ENCODE data around the gene LRRC4C. TPM values are rescaled to one million over a fixed set of nuclear protein-coding genes. Genes with fewer than 3 reads are reported as not detected.

The LRRC4C gene
- total RNA-seq, 2 experiments from 2014 or later, result not detected

- intact Hi-C loops (cut with DNase I, micrococcal nuclease), result no loop called here
- no peak overlapping the region for H3K27ac Mint-ChIP-seq
- H3K36me3 ChIP-seq (ENCODE audit: insufficient read depth, low read length), result no peaks in the 10 kb centered on the region
- ATAC-seq (ENCODE audit: poor library complexity) (no peak), DNase-seq (no peak)
- no peak for TF ChIP-seq CTCF (IDR thresholded peaks at IDR 0.05)
- no peak overlapping the region for H3K4me3 ChIP-seq (ENCODE audit: low read length)
- peaks cover 4 to 7% of the 10 kb centered on the region in 2 experiments for H3K9me3 ChIP-seq (ENCODE audit: control insufficient read depth in 1 of 2, insufficient read depth in 1 of 2, low read length in 2 of 2)
- H3K4me1 ChIP-seq (ENCODE audit: insufficient read depth, low read length), result no peaks in the 10 kb centered on the region
- H3K27ac ChIP-seq (ENCODE audit: low read depth in 1 of 2, low read length in 2 of 2), result no peak overlapping the region
- no peaks in the 10 kb centered on the region for H3K27me3 Mint-ChIP-seq
- H3K27me3 ChIP-seq (ENCODE audit: control insufficient read depth in 1 of 2, insufficient read depth in 2 of 2, low read length in 2 of 2), result no peaks in the 10 kb centered on the region
- ChIA-PET CTCF (no interaction called here), POLR2A (no interaction called here)
- peaks cover 5% of the 10 kb centered on the region for H3K9me3 Mint-ChIP-seq
- no peak overlapping the region for H3K4me3 Mint-ChIP-seq
- H3K36me3 Mint-ChIP-seq (ENCODE audit: low read depth), result no peaks in the 10 kb centered on the region
- H3K4me1 Mint-ChIP-seq (ENCODE audit: low read depth), result no peaks in the 10 kb centered on the region
Observed at GRCh38 chr11:41486424-41486823, 27.0 kb upstream of the LRRC4C start.

- ChIA-PET POLR2A (no interaction called here), CTCF (no interaction called here)
- no peak for TF ChIP-seq CTCF (IDR thresholded peaks at IDR 0.05)
- no peaks in the 10 kb centered on the region for H3K4me1 ChIP-seq (ENCODE audit: insufficient read depth, low read length)
- no peaks in the 10 kb centered on the region for H3K27me3 ChIP-seq (ENCODE audit: control insufficient read depth in 1 of 2, insufficient read depth in 2 of 2, low read length in 2 of 2)
- Mint-ChIP-seq H3K27me3 (no peaks in the 10 kb centered on the region), H3K36me3 (ENCODE audit: low read depth) (no peaks in the 10 kb centered on the region), H3K4me3 (no peak overlapping the region), H3K27ac (no peak overlapping the region), H3K9me3 (peaks cover 5% of the 10 kb centered on the region), H3K4me1 (ENCODE audit: low read depth) (no peaks in the 10 kb centered on the region)
- H3K4me3 ChIP-seq (ENCODE audit: low read length), result no peak overlapping the region
- ATAC-seq (ENCODE audit: poor library complexity) (no peak), DNase-seq (no peak)
- no peaks in the 10 kb centered on the region for H3K36me3 ChIP-seq (ENCODE audit: insufficient read depth, low read length)
- intact Hi-C loops (cut with DNase I, micrococcal nuclease), result no loop called here
- H3K27ac ChIP-seq (ENCODE audit: low read depth in 1 of 2, low read length in 2 of 2), result no peak overlapping the region
- H3K9me3 ChIP-seq (ENCODE audit: control insufficient read depth in 1 of 2, insufficient read depth in 1 of 2, low read length in 2 of 2), result peaks cover 0 to 5% of the 10 kb centered on the region in 2 experiments
Observed at GRCh38 chr11:41483956-41484355, 24.5 kb upstream of the LRRC4C start.

- H3K36me3 ChIP-seq (ENCODE audit: insufficient read depth, low read length), result no peaks in the 10 kb centered on the region
- POLR2A ChIA-PET, result no interaction called here
- TF ChIP-seq CTCF (IDR thresholded peaks at IDR 0.05), result no peak
- no peak overlapping the region for H3K4me3 ChIP-seq (ENCODE audit: low read length)
- intact Hi-C loops (cut with DNase I, micrococcal nuclease), result no loop called here
- H3K27me3 Mint-ChIP-seq, result no peaks in the 10 kb centered on the region
- H3K27me3 ChIP-seq (ENCODE audit: control insufficient read depth in 1 of 2, insufficient read depth in 2 of 2, low read length in 2 of 2), result no peaks in the 10 kb centered on the region
- no peak overlapping the region for H3K27ac ChIP-seq (ENCODE audit: low read depth in 1 of 2, low read length in 2 of 2)
- ATAC-seq (ENCODE audit: poor library complexity), result no peak
- no peaks in the 10 kb centered on the region for H3K4me1 ChIP-seq (ENCODE audit: insufficient read depth, low read length)
- peaks cover 0 to 4% of the 10 kb centered on the region in 2 experiments for H3K9me3 ChIP-seq (ENCODE audit: control insufficient read depth in 1 of 2, insufficient read depth in 1 of 2, low read length in 2 of 2)
- CTCF ChIA-PET, result no interaction called here
- peaks cover 10% of the 10 kb centered on the region for H3K9me3 Mint-ChIP-seq
- no peaks in the 10 kb centered on the region for H3K36me3 Mint-ChIP-seq (ENCODE audit: low read depth)
- H3K4me3 Mint-ChIP-seq, result no peak overlapping the region
- H3K27ac Mint-ChIP-seq, result no peak overlapping the region
- no peaks in the 10 kb centered on the region for H3K4me1 Mint-ChIP-seq (ENCODE audit: low read depth)
- no peak for DNase-seq
Observed at GRCh38 chr11:41479179-41479578, 19.7 kb upstream of the LRRC4C start.

Measured in CD4-positive, alpha-beta T cell (primary cell).